Measurements from ENCODE around the gene NRG2. TPM values are rescaled to one million over a fixed set of nuclear protein-coding genes. Genes with fewer than 3 reads are reported as not detected.

NRG2 gene
- total RNA-seq, 2 experiments from 2014 or later = 0.10 to 0.14 TPM

DNA sequence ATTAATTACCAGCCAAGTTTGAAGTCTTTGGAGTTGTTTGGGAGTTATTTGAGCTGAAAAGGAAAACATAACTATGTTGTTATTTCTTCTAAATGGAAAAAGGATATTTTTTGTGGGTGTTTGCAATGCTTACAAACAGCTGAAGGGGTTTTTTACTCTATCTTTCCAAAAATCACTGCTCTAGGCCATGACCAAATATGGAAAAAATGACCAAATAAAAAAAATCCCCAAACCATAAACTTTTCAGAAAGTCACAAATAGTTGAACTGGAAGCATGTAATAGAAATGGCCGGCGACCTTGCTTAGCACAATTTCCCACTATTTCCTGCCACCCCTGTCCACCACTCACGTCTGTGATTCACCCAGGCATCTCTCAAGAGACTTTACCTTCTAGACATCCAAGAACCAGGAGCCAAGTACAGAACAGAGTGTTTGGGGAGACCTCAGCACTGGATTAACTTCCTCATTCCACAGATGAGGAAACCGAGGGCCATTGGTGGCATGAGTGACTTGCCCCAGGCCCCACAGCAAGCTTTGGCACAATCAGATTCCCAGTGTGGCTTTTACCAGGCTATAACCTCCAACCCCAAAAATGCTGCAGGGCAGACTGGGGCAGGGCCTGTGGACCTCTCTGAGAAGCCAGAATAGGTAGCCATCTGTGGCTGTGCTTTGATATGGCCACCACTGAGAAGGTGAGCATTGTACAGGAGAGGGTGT is 84.5 kb downstream of the NRG2 start:
- no peaks in the 10 kb centered on the region for H3K27me3 Mint-ChIP-seq
- no peak for DNase-seq
- H3K4me1 Mint-ChIP-seq = no peaks in the 10 kb centered on the region
- H3K4me3 Mint-ChIP-seq = no peak overlapping the region
- H3K9me3 Mint-ChIP-seq = no peaks in the 10 kb centered on the region
- no peak overlapping the region for H3K27ac Mint-ChIP-seq
- H3K36me3 Mint-ChIP-seq = no peaks in the 10 kb centered on the region

DNA sequence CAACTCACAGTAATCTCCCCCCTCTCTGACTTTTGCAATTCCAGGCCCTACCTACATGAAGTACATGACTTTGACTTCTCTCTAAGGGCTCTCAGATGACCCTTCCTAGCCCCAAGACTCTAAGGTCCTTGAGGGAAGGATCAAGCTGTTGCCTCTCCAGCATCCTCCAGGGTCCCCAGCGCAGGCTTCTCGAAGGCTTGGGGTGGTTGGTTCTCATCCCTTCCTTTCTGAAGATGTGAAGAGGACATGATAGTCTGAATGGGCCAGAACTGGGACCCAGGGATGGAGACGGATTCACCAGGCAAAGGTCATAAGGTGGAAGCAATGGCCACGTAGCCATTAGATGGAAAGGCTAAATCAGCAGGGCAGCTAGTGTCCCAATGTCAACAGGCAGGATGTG is 86.8 kb downstream of the NRG2 start:
- Mint-ChIP-seq H3K36me3 (no peaks in the 10 kb centered on the region), H3K27ac (no peak overlapping the region), H3K4me3 (no peak overlapping the region), H3K9me3 (no peaks in the 10 kb centered on the region), H3K4me1 (no peaks in the 10 kb centered on the region), H3K27me3 (no peaks in the 10 kb centered on the region)
- DNase-seq = no peak

DNA sequence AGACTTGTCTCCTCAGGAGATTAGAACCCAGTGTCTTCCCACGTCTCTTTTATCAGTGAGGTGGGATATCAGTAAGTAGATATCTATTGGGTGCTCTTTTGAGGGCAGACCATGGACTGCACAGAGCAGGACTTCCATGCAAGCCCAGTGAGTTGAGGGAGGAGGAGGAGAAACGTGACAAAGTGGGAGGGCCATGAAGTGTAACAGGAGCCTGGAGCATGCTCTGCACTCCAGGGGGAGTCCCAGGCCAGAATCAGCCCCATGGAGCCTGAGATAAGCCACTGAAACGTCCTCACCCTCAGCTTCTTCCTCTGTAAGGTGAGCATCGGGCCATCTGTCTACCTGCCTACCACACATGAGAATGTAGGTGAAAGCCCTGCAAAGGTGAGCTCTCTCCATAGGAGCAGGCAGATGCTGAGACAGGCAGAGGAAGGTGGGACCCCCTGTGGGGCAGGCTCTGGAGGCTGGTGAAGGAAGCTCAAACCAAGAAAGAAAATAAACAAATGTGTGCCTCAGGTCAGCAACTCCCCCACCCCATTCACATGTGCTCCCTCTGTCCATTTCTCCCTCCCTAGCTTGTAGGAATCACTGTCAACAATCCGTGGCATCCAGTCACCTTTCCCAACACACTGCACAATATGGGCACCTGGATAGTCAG is 87.4 kb downstream of the NRG2 start:
- no peaks in the 10 kb centered on the region for H3K4me1 Mint-ChIP-seq
- no peaks in the 10 kb centered on the region for H3K9me3 Mint-ChIP-seq
- H3K27ac Mint-ChIP-seq = no peak overlapping the region
- no peak overlapping the region for H3K4me3 Mint-ChIP-seq
- H3K27me3 Mint-ChIP-seq = peaks cover 1% of the 10 kb centered on the region
- H3K36me3 Mint-ChIP-seq = no peaks in the 10 kb centered on the region
- no peak for DNase-seq

DNA sequence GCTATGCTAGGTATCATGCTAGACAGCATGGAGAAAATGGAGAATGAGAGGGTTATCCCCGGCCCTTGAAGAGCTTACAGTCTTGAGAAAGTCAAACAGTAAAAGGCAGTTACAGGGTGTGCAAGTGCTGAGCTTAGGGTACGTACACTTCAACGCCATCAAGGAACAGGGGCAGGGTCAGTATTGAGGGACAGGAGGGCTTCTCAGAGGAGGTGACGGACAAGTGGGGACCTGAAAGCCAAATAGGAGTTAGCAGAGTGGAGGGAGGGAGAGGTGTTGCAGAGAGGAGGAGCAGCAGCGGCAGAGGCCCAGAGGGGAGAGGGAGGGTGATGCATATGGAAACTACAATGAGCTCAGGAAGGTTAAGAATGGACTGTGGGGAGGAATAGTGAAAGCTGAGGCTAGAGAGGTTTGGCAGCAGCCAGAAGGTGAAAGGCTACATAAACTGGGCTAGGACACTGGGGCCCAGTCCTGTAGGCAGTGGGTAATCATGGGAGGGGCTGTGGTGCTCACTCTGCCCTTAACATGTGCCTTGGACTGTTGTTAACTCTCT is 88.0 kb downstream of the NRG2 start:
- Mint-ChIP-seq H3K4me1 (no peaks in the 10 kb centered on the region), H3K27ac (no peak overlapping the region), H3K27me3 (peaks cover 5% of the 10 kb centered on the region), H3K9me3 (no peaks in the 10 kb centered on the region), H3K36me3 (no peaks in the 10 kb centered on the region), H3K4me3 (no peak overlapping the region)
- no peak for DNase-seq

DNA sequence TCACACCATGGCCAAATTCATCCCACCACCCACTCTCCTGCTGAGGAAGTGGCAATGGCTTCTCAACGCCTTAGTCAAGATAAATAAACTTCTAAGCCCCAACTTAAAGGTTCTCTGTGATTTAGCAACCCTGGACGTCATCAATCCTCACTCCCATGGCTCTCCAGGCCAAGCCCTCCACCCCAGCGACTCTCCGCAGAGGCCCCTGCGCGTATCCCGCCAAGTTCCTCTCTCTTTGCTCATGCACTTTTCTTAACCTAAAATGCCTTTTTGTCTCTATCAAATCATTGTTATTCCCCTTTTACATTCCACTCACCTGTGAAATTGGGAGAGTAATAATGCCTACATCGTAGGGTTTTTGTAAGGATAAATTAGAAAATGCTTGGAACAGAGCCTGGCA is 88.6 kb downstream of the NRG2 start:
- Mint-ChIP-seq H3K27ac (no peak overlapping the region), H3K4me3 (no peak overlapping the region), H3K4me1 (no peaks in the 10 kb centered on the region), H3K36me3 (no peaks in the 10 kb centered on the region), H3K27me3 (peaks cover 5% of the 10 kb centered on the region), H3K9me3 (no peaks in the 10 kb centered on the region)
- DNase-seq = no peak

DNA sequence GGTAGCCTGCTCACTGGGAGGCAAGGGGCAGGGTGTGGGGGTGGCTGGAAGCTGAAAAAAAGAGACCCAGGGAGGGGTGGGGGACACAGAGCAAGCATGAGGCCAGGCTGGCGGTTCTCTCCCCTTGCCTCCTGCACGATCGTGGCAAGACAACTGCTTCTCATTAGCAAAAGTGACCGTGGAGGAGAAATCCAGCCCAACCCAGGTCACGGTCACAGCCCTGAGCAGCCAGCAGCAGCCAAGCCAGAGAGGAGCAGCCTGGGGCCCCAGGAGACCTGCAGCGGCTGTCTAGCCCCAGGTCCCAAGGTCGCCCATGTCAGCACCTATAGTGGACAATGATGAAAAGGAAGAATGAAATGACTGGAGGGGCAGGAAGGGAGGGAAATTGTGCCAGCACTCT is 89.1 kb downstream of the NRG2 start:
- Mint-ChIP-seq H3K27me3 (peaks cover 5% of the 10 kb centered on the region), H3K4me1 (no peaks in the 10 kb centered on the region), H3K4me3 (no peak overlapping the region), H3K27ac (no peak overlapping the region), H3K9me3 (no peaks in the 10 kb centered on the region), H3K36me3 (no peaks in the 10 kb centered on the region)
- DNase-seq = no peak

DNA sequence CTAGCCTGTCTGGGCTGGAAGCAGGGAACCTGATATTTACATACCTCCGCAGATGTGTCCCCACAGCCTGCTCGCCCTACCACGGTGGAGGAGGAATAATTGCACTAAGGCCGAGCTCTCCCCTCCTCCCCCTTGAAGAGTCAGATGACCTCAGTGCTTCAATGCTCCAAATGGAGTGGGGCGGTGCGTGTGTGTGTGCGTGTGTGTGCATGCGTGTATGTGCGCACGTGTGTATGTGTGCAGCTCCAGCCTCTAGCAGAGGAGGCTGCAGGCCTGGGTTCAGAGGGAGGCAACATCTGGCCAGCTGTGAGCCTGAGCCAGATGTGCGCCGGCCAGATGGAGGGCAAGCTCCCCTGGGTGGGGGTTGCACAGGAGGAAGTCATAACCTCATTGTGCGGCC is 90.5 kb downstream of the NRG2 start:
- H3K9me3 Mint-ChIP-seq = no peaks in the 10 kb centered on the region
- H3K27me3 Mint-ChIP-seq = peaks cover 17% of the 10 kb centered on the region
- no peak for DNase-seq
- H3K36me3 Mint-ChIP-seq = no peaks in the 10 kb centered on the region
- no peak overlapping the region for H3K27ac Mint-ChIP-seq
- H3K4me1 Mint-ChIP-seq = no peaks in the 10 kb centered on the region
- H3K4me3 Mint-ChIP-seq = no peak overlapping the region

DNA sequence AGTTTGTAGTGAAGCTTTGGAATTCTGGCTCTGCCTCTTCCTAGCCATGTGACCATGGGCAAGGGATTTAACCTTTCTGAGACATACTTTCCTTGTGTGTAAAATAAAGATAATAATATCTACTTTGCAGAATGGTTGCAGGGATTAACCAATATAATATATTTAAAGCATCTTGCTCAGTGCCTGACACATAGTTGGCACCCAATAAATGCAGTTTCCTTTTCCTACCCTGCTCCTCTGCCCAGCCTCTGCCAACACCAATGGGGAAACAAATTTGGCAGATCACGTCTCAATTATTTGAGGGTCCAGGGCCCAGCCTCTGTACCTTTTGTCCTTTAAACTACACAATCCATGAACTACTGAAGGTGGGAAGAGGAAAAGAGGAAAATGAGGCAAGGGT is 91.1 kb downstream of the NRG2 start:
- H3K36me3 Mint-ChIP-seq = no peaks in the 10 kb centered on the region
- H3K4me3 Mint-ChIP-seq = no peak overlapping the region
- peaks cover 19% of the 10 kb centered on the region for H3K27me3 Mint-ChIP-seq
- H3K4me1 Mint-ChIP-seq = no peaks in the 10 kb centered on the region
- no peak overlapping the region for H3K27ac Mint-ChIP-seq
- no peak for DNase-seq
- H3K9me3 Mint-ChIP-seq = no peaks in the 10 kb centered on the region

DNA sequence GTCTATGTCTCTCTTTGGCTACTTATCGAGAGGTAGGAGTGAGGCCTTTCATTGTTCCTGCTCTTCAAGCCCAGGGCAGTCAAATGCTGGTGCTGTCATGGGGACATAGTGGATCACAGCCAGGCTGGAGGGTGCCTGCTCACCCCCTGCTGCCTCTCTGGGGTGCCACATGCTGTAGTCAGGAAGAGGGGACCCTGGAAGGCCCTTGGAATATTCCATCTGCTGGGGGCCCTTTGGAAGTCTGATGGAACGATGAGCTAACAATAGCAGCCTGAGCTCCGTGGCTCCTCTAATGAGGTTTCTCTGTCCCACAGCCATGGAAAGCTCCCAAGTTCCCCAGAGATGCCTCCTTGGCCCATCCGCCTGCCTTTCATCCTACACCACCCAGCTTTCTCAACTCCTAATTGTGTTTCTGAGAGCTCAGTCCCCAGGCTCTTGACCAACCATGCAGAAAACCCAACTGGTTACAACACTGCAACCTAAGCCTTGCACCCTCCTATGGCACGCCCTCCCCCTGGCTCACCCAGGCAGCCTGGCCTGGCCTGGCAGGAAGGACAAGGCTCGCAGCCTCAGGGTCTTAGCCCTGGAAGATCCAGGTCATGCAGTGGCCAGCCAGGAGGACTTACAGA is 91.7 kb downstream of the NRG2 start:
- H3K9me3 Mint-ChIP-seq = no peaks in the 10 kb centered on the region
- no peak overlapping the region for H3K4me3 Mint-ChIP-seq
- H3K27me3 Mint-ChIP-seq = peaks cover 19% of the 10 kb centered on the region

DNA sequence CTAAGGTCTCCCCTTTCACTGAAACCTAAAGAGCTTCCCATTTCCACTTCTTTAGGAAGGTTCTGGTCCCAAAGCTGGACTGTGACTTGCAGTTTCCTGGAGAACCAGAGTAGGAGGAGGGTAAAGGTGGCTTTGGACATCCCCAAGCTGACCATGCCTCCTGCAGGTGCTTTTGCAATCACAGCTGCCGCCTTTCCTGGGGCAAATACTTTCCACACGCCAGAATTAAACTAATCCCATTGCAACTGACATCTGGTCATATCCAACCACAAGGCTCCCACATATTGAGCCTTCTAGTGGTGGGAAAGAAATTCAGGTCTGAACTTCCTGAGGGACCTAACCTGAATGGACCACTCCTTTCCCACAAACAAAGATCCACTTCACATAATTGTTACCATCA is 92.7 kb downstream of the NRG2 start:
- peaks cover 27% of the 10 kb centered on the region for H3K27me3 Mint-ChIP-seq
- H3K4me3 Mint-ChIP-seq = no peak overlapping the region
- H3K36me3 Mint-ChIP-seq = no peaks in the 10 kb centered on the region
- no peaks in the 10 kb centered on the region for H3K4me1 Mint-ChIP-seq
- no peak for DNase-seq
- H3K27ac Mint-ChIP-seq = no peak overlapping the region
- no peaks in the 10 kb centered on the region for H3K9me3 Mint-ChIP-seq

More for the DNA sequence above, 91.7 kb downstream of the NRG2 start:
- DNase-seq = no peak
- no peaks in the 10 kb centered on the region for H3K4me1 Mint-ChIP-seq
- no peak overlapping the region for H3K27ac Mint-ChIP-seq
- H3K36me3 Mint-ChIP-seq = no peaks in the 10 kb centered on the region

DNA sequence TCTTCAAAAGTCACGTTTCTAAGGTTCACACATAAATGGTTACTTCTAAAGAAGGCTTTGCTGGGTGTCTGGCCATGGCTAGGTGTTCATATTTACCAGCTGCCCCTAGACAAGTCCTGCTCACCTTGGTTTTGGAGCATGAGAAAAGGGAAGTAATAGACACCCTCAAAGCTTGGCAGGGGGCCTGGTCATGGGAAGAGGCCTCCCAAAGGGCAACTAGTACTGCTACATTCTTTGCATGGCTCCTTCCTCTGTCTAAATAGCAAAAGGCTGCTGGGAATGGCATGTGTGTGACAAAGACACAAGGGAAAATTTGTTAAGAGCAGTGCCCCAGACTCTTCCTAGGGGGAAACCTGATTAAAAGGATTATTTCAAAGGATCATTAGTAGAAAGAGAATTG is 93.4 kb downstream of the NRG2 start:
- H3K9me3 Mint-ChIP-seq = no peaks in the 10 kb centered on the region
- H3K36me3 Mint-ChIP-seq = no peaks in the 10 kb centered on the region
- no peak overlapping the region for H3K4me3 Mint-ChIP-seq
- H3K4me1 Mint-ChIP-seq = no peaks in the 10 kb centered on the region
- no peak overlapping the region for H3K27ac Mint-ChIP-seq
- no peak for DNase-seq
- H3K27me3 Mint-ChIP-seq = peaks cover 34% of the 10 kb centered on the region

DNA sequence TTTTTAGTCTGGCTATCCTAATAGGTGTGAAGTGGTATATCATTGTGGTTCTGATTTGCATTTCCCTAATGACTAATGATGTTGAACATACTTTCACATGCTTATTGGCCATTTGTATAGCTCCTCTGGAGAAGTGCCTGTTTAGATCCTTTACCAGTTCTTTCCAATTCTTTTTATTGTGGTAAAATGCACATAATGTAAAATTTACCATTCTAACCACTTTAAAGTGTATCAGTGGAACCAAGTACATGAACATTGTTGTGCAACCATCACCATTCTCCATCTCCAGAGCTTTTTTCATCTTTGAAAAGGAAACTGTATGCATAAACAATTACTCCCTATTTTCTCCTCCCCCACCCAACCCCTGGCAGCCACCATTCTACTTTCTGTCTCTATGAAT is 95.4 kb downstream of the NRG2 start:
- peaks cover 51% of the 10 kb centered on the region for H3K27me3 Mint-ChIP-seq
- no peak for DNase-seq
- H3K36me3 Mint-ChIP-seq = no peaks in the 10 kb centered on the region
- H3K9me3 Mint-ChIP-seq = no peaks in the 10 kb centered on the region
- H3K4me1 Mint-ChIP-seq = no peaks in the 10 kb centered on the region
- H3K4me3 Mint-ChIP-seq = no peak overlapping the region
- H3K27ac Mint-ChIP-seq = no peak overlapping the region

DNA sequence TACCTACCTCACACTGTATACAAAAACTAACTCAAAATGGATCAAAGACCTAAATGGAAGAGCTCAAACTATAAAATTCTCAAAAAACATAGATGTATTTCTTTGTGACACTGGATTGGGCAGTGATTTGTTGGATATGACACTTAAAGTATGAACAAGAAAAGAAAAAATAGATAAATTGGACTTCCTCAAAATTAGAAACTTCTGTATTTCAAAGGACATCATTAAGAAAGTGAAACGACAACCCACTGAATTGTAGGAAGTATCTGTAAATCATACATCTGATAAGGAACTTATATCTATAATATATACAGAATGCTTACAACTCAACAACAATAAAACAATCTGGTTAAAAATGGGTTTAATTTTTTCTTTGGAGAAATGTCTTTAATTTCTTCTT is 96.7 kb downstream of the NRG2 start:
- no peak overlapping the region for H3K27ac Mint-ChIP-seq
- no peak overlapping the region for H3K4me3 Mint-ChIP-seq
- H3K36me3 Mint-ChIP-seq = no peaks in the 10 kb centered on the region
- H3K4me1 Mint-ChIP-seq = no peaks in the 10 kb centered on the region
- H3K9me3 Mint-ChIP-seq = peaks cover 4% of the 10 kb centered on the region
- peaks cover 59% of the 10 kb centered on the region for H3K27me3 Mint-ChIP-seq
- DNase-seq = no peak

DNA sequence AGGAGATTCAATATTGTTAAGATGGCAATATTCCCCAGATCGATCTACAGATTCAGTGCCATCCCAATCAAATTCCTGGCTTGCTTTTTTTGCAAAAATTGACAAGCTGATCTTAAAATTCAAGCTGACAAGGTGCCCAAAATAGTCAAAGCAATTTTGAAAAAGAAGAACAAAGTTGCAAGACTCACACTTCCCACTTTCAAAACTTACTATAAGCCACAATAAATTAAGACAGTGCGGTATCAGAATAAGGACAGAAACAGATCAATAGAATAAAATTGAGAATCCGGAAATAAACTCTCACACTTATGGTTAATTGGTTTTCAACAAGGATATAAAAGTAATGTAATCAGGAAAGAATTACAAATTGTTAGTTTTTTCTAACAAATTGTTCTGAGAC is 97.1 kb downstream of the NRG2 start:
- Mint-ChIP-seq H3K4me3 (no peak overlapping the region), H3K4me1 (no peaks in the 10 kb centered on the region), H3K27ac (no peak overlapping the region), H3K36me3 (no peaks in the 10 kb centered on the region), H3K9me3 (peaks cover 4% of the 10 kb centered on the region), H3K27me3 (peaks cover 63% of the 10 kb centered on the region)
- no peak for DNase-seq

DNA sequence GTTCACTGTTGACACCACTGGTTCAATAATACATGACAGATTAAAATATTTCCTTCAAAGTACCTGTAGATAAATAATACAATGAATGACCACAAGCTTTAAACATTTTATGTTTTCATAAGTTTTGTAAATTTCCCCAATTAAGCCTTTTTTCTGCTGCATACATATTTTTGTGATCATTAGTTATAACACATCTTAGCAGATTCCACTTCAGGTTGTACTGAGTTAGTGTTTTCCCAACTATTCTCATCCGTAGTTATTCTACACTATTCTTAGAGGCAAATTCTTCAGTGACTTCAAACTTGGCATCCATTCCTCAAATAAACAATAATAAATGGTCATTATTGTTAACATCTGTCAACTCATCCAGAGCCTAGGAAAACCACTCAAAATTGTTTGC is 100.9 kb downstream of the NRG2 start:
- DNase-seq = no peak
- Mint-ChIP-seq H3K9me3 (peaks cover 19% of the 10 kb centered on the region), H3K4me3 (no peak overlapping the region), H3K4me1 (no peaks in the 10 kb centered on the region), H3K36me3 (peaks cover 2% of the 10 kb centered on the region), H3K27ac (no peak overlapping the region), H3K27me3 (peaks cover 71% of the 10 kb centered on the region)
